H1 (cell line): ENCODE data around the gene LARP4. TPM values are rescaled to one million over a fixed set of nuclear protein-coding genes. Genes with fewer than 3 reads are reported as not detected.

Experiments
- CTCF ChIA-PET: fragments of 300-600 bp; sonication (Branson Sonifier 250); formaldehyde crosslinking; loops from one replicate; lab custom pipeline; 2021; ENCODE audit not compliant: partially characterized antibody; lab: Charles Lee
- POLR2A ChIA-PET: fragments of 300-600 bp; sonication (Branson Sonifier 250); formaldehyde crosslinking; loops from one replicate; lab custom pipeline; 2021; ENCODE audit warnings: inconsistent platforms; ENCODE audit not compliant: partially characterized antibody; lab: Charles Lee
- DNase-seq, 2 experiments: peaks; one replicate each; pipeline versions ENCODE4 v3.0.0 to v3.0.0-alpha.2; 2010 to 2022; ENCODE audit warnings: low spot score in 2 of 2, low read depth in 1 of 2, mixed read lengths in 1 of 2
- FAIRE-seq: peaks from 2 replicates; lab custom pipeline; 2011; peaks lifted over from hg19 to GRCh38; lab: Jason Lieb, UNC
- H2AFZ ChIP-seq: 2 replicates; pipeline ENCODE4 v1.8.1; 2012; ENCODE audit warnings: low read length, inconsistent platforms
- H2AK5ac ChIP-seq: 2 replicates; pipeline ENCODE4 v1.6.1; 2013; ENCODE audit warnings: low read depth, low read length
- H2BK120ac ChIP-seq: replicated peaks from 2 replicates; pipeline ENCODE3; 2013; ENCODE audit warnings: low read depth, low read length, inconsistent platforms
- H2BK12ac ChIP-seq: 2 replicates; pipeline ENCODE4 v1.6.1; 2013; ENCODE audit warnings: low read depth, low read length
- H2BK15ac ChIP-seq: 2 replicates; pipeline ENCODE4 v1.6.1; 2013; ENCODE audit warnings: low read length
- H2BK20ac ChIP-seq: 2 replicates; pipeline ENCODE4 v1.6.1; 2013; ENCODE audit warnings: low read length
- H2BK5ac ChIP-seq: 2 replicates; pipeline ENCODE4 v1.6.1; 2013; ENCODE audit warnings: low read depth, low read length
- H3K14ac ChIP-seq: 2 replicates; pipeline ENCODE4 v1.6.1; 2013; ENCODE audit warnings: inconsistent platforms; ENCODE audit not compliant: insufficient read length
- H3K18ac ChIP-seq: 2 replicates; pipeline ENCODE4 v1.6.1; 2013; ENCODE audit warnings: low read length; ENCODE audit errors: extremely low read depth
- H3K23ac ChIP-seq: 2 replicates; pipeline ENCODE4 v1.6.1; 2013; ENCODE audit warnings: inconsistent platforms; ENCODE audit not compliant: insufficient read length
- H3K23me2 ChIP-seq: 2 replicates; pipeline ENCODE4 v1.6.1; 2013; ENCODE audit warnings: low read depth, low read length
- H3K27ac ChIP-seq: 2 replicates; pipeline ENCODE4 v1.6.1; 2011; ENCODE audit warnings: low read depth, low read length, inconsistent platforms
- H3K27me3 ChIP-seq, 4 experiments: replicated peaks in 1 of 4; 1 replicate in 1 of 4; 2 replicates in 3 of 4; pipeline versions ENCODE4 v1.6.1 to v1.8.1; 2011 to 2013; ENCODE audit warnings: low read length in 3 of 4, mild to moderate bottlenecking in 3 of 4, inconsistent platforms in 2 of 4, mixed read lengths in 2 of 4, moderate library complexity in 1 of 4; ENCODE audit not compliant: control insufficient read depth in 3 of 4, insufficient read depth in 3 of 4; ENCODE audit errors: extremely low read depth in 1 of 4
- H3K36me3 ChIP-seq, 4 experiments: 2 replicates each; pipeline versions ENCODE4 v1.6.1 to v1.8.1; 2011 to 2013; ENCODE audit warnings: mild to moderate bottlenecking in 4 of 4, low read length in 3 of 4, moderate library complexity in 2 of 4, control low read depth in 1 of 4, inconsistent platforms in 1 of 4; ENCODE audit not compliant: insufficient read depth in 4 of 4, control insufficient read depth in 2 of 4
- H3K4ac ChIP-seq: replicated peaks from 2 replicates; pipeline ENCODE3; 2013; ENCODE audit warnings: low read length, low read depth, mixed read lengths, inconsistent platforms; ENCODE audit not compliant: insufficient read length
- H3K4me1 ChIP-seq, 4 experiments: replicated peaks in 1 of 4; 1 replicate in 1 of 4; 2 replicates in 3 of 4; pipeline versions ENCODE4 v1.6.1 to v1.8.1; 2011 to 2013; ENCODE audit warnings: low read length in 3 of 4, inconsistent platforms in 2 of 4, mixed read lengths in 1 of 4; ENCODE audit not compliant: insufficient read depth in 4 of 4, control insufficient read depth in 3 of 4
- H3K4me2 ChIP-seq, 2 experiments: 2 replicates each; pipeline versions ENCODE4 v1.6.1 to v1.8.1; 2011 to 2013; ENCODE audit warnings: low read depth in 2 of 2, low read length in 2 of 2, control low read depth in 1 of 2, inconsistent platforms in 1 of 2, mild to moderate bottlenecking in 1 of 2; ENCODE audit not compliant: insufficient read depth in 1 of 2
- H3K4me3 ChIP-seq, 4 experiments: fragments of 200-600, 300-600 bp in 1 of 4; sonication (generic), shearing (Covaris generic), sonication (Bioruptor Twin) in 1 of 4; 2 replicates each; pipeline versions ENCODE4 v1.5.1 to v1.8.1; 2011 to 2016; ENCODE audit warnings: low read length in 4 of 4, low read depth in 3 of 4, control low read depth in 2 of 4, inconsistent platforms in 2 of 4, mild to moderate bottlenecking in 2 of 4, mixed read lengths in 1 of 4, moderate library complexity in 1 of 4; ENCODE audit not compliant: insufficient read depth in 2 of 4; ENCODE audit errors: extremely low read depth in 1 of 4
- H3K56ac ChIP-seq: replicated peaks from 2 replicates; pipeline ENCODE3; 2013; ENCODE audit warnings: low read depth, mild to moderate bottlenecking, mixed read lengths, low read length, inconsistent platforms; ENCODE audit not compliant: insufficient read length
- H3K79me1 ChIP-seq: 2 replicates; pipeline ENCODE4 v1.6.1; 2013; ENCODE audit warnings: low read depth, low read length, control low read depth
- H3K79me2 ChIP-seq, 2 experiments: 2 replicates each; pipeline versions ENCODE4 v1.6.1 to v1.8.1; 2012 to 2013; ENCODE audit warnings: low read length in 2 of 2, mild to moderate bottlenecking in 2 of 2, inconsistent platforms in 1 of 2; ENCODE audit not compliant: insufficient read depth in 2 of 2, control insufficient read depth in 1 of 2
- H3K9ac ChIP-seq, 4 experiments: replicated peaks in 1 of 4; 1 replicate in 1 of 4; 2 replicates in 3 of 4; pipeline versions ENCODE4 v1.6.1 to v1.8.1; 2011 to 2013; ENCODE audit warnings: low read depth in 3 of 4, low read length in 3 of 4, control low read depth in 2 of 4, mild to moderate bottlenecking in 2 of 4, moderate library complexity in 2 of 4, inconsistent platforms in 1 of 4; ENCODE audit errors: extremely low read depth in 1 of 4
- H3K9me3 ChIP-seq, 2 experiments: 2 replicates each; pipeline versions ENCODE4 v1.6.1 to v1.8.1; 2012 to 2013; ENCODE audit warnings: mild to moderate bottlenecking in 2 of 2, moderate library complexity in 2 of 2, control low read depth in 1 of 2, inconsistent platforms in 1 of 2, low read depth in 1 of 2, low read length in 1 of 2, mixed read lengths in 1 of 2; ENCODE audit not compliant: insufficient read depth in 2 of 2
- H4K20me1 ChIP-seq, 2 experiments: replicated peaks in 1 of 2; 2 replicates each; pipeline versions ENCODE3 to v1.8.1; 2011 to 2013; ENCODE audit warnings: inconsistent platforms in 2 of 2, low read length in 2 of 2, mild to moderate bottlenecking in 1 of 2; ENCODE audit not compliant: insufficient read depth in 2 of 2, control insufficient read depth in 1 of 2
- H4K5ac ChIP-seq: 2 replicates; pipeline ENCODE4 v1.6.1; 2013; ENCODE audit warnings: low read length, low read depth, mixed read lengths, inconsistent platforms; ENCODE audit not compliant: insufficient read length
- H4K8ac ChIP-seq: 2 replicates; pipeline ENCODE4 v1.8.0; 2013; ENCODE audit warnings: mild to moderate bottlenecking, moderate library complexity, low read length, inconsistent platforms; ENCODE audit not compliant: insufficient read depth; ENCODE audit errors: extremely low read depth
- H4K91ac ChIP-seq: replicated peaks from 2 replicates; pipeline ENCODE3; 2013; ENCODE audit warnings: low read length, mixed read lengths, inconsistent platforms; ENCODE audit not compliant: insufficient read length
- CBX5 ChIP-seq: fragments of 300-800, 300-1000 bp; sonication (generic); IDR thresholded peaks from 2 replicates; pipeline ENCODE4 v1.7.1; 2016; ENCODE audit warnings: antibody characterized with exemption, low read length, low read depth
- CEBPB ChIP-seq: IDR thresholded peaks from 2 replicates; pipeline ENCODE4 v1.6.1; 2012; ENCODE audit warnings: low read depth, low read length
- CHD2 ChIP-seq: IDR thresholded peaks from 2 replicates; pipeline ENCODE4 v1.6.1; 2012; ENCODE audit warnings: low read length, improper control_type of control experiment
- EP300 ChIP-seq, 2 experiments: IDR thresholded peaks; 1 replicate in 1 of 2; 2 replicates in 1 of 2; pipeline ENCODE4 v1.6.1; 2011 to 2012; ENCODE audit warnings: low read depth in 2 of 2, low read length in 2 of 2, mild to moderate bottlenecking in 2 of 2, borderline replicate concordance in 1 of 2, inconsistent platforms in 1 of 2, moderate library complexity in 1 of 2
- GTF2F1 ChIP-seq: IDR thresholded peaks from 2 replicates; pipeline ENCODE4 v1.6.1; 2012; ENCODE audit warnings: low read depth, low read length, improper control_type of control experiment, borderline replicate concordance
- PHF8 ChIP-seq: fragments of 200-600 bp; sonication (generic); conservative IDR thresholded peaks from 2 replicates; pipeline ENCODE4 v1.7.1; 2012; ENCODE audit warnings: low read depth, mild to moderate bottlenecking, inconsistent platforms, low read length, moderate library complexity
- POLR2A ChIP-seq, 2 experiments: IDR thresholded peaks; 1 replicate in 1 of 2; 2 replicates in 1 of 2; pipeline ENCODE4 v1.6.1; 2011; ENCODE audit warnings: low read depth in 2 of 2, low read length in 2 of 2, mild to moderate bottlenecking in 2 of 2; ENCODE audit errors: control extremely low read depth in 1 of 2
- POLR2AphosphoS5 ChIP-seq: IDR thresholded peaks from 2 replicates; pipeline ENCODE4 v1.6.1; 2011; ENCODE audit warnings: low read depth, low read length
- RBBP5 ChIP-seq: IDR thresholded peaks from 2 replicates; pipeline ENCODE4 v1.7.1; 2012; ENCODE audit warnings: low read depth, mild to moderate bottlenecking, inconsistent platforms, low read length, moderate library complexity, borderline replicate concordance
- SRF ChIP-seq: IDR thresholded peaks from 2 replicates; pipeline ENCODE4 v1.6.1; 2011; ENCODE audit warnings: mild to moderate bottlenecking, low read depth, low read length, moderate library complexity
- SUZ12 ChIP-seq: fragments of 200-600 bp; sonication (generic); IDR thresholded peaks from 2 replicates; pipeline ENCODE4 v1.6.1; 2012; ENCODE audit warnings: mild to moderate bottlenecking, inconsistent platforms, low read length, moderate library complexity, mixed read lengths
- WGBS, 2 experiments: shearing (Covaris generic) in 1 of 2; methylation state at CpG; one replicate each; pipeline versions ENCODE4 v1.1.6 to v1.1.7; 2013 to 2015; ENCODE audit warnings: low lambda C conversion rate in 2 of 2, mixed read lengths in 2 of 2, inconsistent platforms in 1 of 2, low coverage in 1 of 2, missing lambda C conversion rate in 1 of 2; ENCODE audit not compliant: insufficient replicate concordance in 2 of 2, insufficient coverage in 1 of 2, insufficient read length in 1 of 2; ENCODE audit errors: extremely low coverage in 1 of 2, missing lambda C conversion rate in 1 of 2; 5-methylcytosine and 5-hydroxymethylcytosine counted together
- polyA plus RNA-seq, 7 experiments: library from polyadenylated mRNA; depleted of rRNA in 3 of 7; stranded (reverse) in 5 of 7; unstranded in 2 of 7; fragments of >200 nt in 5 of 7; fragments of 200-250 nt in 2 of 7; gene quantifications; 1 replicate in 5 of 7; 2 replicates in 1 of 7; 4 replicates in 1 of 7; pipeline versions ENCODE4 v1.2.1 to v1.2.3, GENCODE V29; 2011 to 2013; ENCODE audit warnings: missing spikeins in 2 of 7, mixed read lengths in 2 of 7
- total RNA-seq: library from RNA; stranded (reverse); fragmentation: NEBNext Ultra II Directional; extraction: Animal tissue kit (Norgen Biotek cat#: 25700); gene quantifications from 2 replicates; pipeline ENCODE4 v1.2.1, GENCODE V29; 2021
- TF ChIP-seq, protein P1 (sequence below): IDR thresholded peaks from 2 replicates; pipeline ENCODE4 v1.6.1; 2012; ENCODE audit warnings: inconsistent platforms
- TF ChIP-seq, protein P2 (sequence below): IDR thresholded peaks from 2 replicates; pipeline ENCODE4 v1.6.1; 2012; ENCODE audit warnings: low read length, inconsistent platforms

LARP4 gene
- total and polyA plus RNA-seq, 2 of the 8 experiments (the other 6 are each of a cell fraction or from before 2014, with no cell fraction given), result 12.8 to 93.9 TPM

DNA sequence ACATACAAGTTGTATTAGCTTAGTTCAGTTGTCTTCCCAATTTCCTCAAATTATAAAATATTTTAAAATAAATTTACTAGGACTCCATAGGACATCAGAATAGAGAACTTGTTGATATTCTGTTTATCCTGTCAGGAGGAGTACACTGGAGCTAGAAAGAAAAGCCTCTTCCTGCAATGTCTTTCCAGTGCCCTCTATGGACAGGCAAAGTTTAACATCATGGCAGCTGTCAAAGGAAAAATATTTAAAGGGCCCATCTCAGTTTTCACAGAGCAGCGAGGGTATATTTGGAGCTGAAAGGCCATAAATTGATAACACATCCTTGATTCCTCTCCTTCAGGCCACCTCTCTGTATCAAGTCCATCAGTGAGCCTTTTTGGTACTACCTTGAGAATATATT lies 123.1 kb downstream of the LARP4 start:
- Histone ChIP-seq H3K36me3 (no peaks in the 10 kb centered on the region), H3K9me3 (no peaks in the 10 kb centered on the region)
- TF ChIP-seq CHD2, result no peak
- no peak for TF ChIP-seq SUZ12
- TF ChIP-seq POLR2AphosphoS5, result no peak
- no peak for TF ChIP-seq POLR2A (IDR thresholded peaks at IDR 0.05; ENCODE audit: control extremely low read depth in 1 of 2, low read depth in 2 of 2, low read length in 2 of 2)
- no peak for TF ChIP-seq EP300 (IDR thresholded peaks at IDR 0.05; ENCODE audit: borderline replicate concordance in 1 of 2, low read depth in 2 of 2, low read length in 2 of 2)
- TF ChIP-seq CEBPB, result no peak
- no peak for TF ChIP-seq GTF2F1
- TF ChIP-seq, protein P1, sequence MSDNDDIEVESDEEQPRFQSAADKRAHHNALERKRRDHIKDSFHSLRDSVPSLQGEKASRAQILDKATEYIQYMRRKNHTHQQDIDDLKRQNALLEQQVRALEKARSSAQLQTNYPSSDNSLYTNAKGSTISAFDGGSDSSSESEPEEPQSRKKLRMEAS, result no peak
- no peak for TF ChIP-seq PHF8
- TF ChIP-seq SRF, result no peak
- TF ChIP-seq CBX5, result no peak
- TF ChIP-seq, protein P2, sequence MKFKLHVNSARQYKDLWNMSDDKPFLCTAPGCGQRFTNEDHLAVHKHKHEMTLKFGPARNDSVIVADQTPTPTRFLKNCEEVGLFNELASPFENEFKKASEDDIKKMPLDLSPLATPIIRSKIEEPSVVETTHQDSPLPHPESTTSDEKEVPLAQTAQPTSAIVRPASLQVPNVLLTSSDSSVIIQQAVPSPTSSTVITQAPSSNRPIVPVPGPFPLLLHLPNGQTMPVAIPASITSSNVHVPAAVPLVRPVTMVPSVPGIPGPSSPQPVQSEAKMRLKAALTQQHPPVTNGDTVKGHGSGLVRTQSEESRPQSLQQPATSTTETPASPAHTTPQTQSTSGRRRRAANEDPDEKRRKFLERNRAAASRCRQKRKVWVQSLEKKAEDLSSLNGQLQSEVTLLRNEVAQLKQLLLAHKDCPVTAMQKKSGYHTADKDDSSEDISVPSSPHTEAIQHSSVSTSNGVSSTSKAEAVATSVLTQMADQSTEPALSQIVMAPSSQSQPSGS, result no peak
- no peak for TF ChIP-seq RBBP5

More for the DNA sequence above, 123.1 kb downstream of the LARP4 start:
- no peak overlapping the region for H2BK20ac ChIP-seq
- no peaks in the 10 kb centered on the region for H3K23me2 ChIP-seq
- H3K4me2 ChIP-seq, result no peak overlapping the region
- no peak overlapping the region for H4K5ac ChIP-seq
- H3K79me2 ChIP-seq, result peaks cover under 1 to 59% of the 10 kb centered on the region in 2 experiments; a peak in 3 of 4 replicates
- H2AFZ ChIP-seq, result no peak overlapping the region
- H2AK5ac ChIP-seq, result no peak overlapping the region
- peaks cover 2% of the 10 kb centered on the region for H3K79me1 ChIP-seq
- H3K4me3 ChIP-seq, result no peak overlapping the region
- POLR2A ChIA-PET, result interaction anchor here (0.6 to 1.3 kb wide), 3 partner anchors 15 to 241 kb away, joined by 3 to 5 read pairs (median 3); no protein-coding TSS in a partner anchor
- no peak overlapping the region for H3K56ac ChIP-seq
- no peak overlapping the region for H3K18ac ChIP-seq
- no peak overlapping the region for H3K4ac ChIP-seq
- H2BK15ac ChIP-seq, result no peak overlapping the region
- H4K91ac ChIP-seq, result no peak overlapping the region
- H3K27me3 ChIP-seq, result no peaks in the 10 kb centered on the region
- no peak overlapping the region for H2BK5ac ChIP-seq
- FAIRE-seq, result no peak
- no peak overlapping the region for H3K9ac ChIP-seq
- no peak overlapping the region for H3K27ac ChIP-seq
- no peak overlapping the region for H2BK120ac ChIP-seq
- CTCF ChIA-PET, result interaction anchor here (0.8 to 2.9 kb wide), 5 partner anchors 11 to 210 kb away, joined by 3 to 12 read pairs (median 3); no protein-coding TSS in a partner anchor
- H3K4me1 ChIP-seq, result peaks cover 0 to 3% (median 0%) of the 10 kb centered on the region in 4 experiments; a peak in 1 of 7 replicates
- no peak overlapping the region for H2BK12ac ChIP-seq
- no peak overlapping the region for H4K8ac ChIP-seq
- DNase-seq, result no peak
- no peak overlapping the region for H3K23ac ChIP-seq
- no peak overlapping the region for H3K14ac ChIP-seq
- peaks cover 0 to 2% of the 10 kb centered on the region in 2 experiments for H4K20me1 ChIP-seq
- WGBS, 2 experiments, result 100% methylated on average over 1 of the region's 1 CpG; no CpG with 5 or more reads in 1 of the 2 experiments
